SK-N-MC (cell line): ENCODE measurements around the gene SRGAP3.

ENCODE experiments used
- EZH2 ChIP-seq: fragments of 200-600 bp; sonication (generic); IDR thresholded peaks from one replicate; pipeline ENCODE4 v1.6.1; 2017; ENCODE audit warnings: antibody characterized with exemption
- POLR2AphosphoS5 ChIP-seq: IDR thresholded peaks from 2 replicates; pipeline ENCODE4 v1.6.1; 2012; ENCODE audit warnings: mild to moderate bottlenecking, low read depth, low read length, borderline replicate concordance

DNA sequence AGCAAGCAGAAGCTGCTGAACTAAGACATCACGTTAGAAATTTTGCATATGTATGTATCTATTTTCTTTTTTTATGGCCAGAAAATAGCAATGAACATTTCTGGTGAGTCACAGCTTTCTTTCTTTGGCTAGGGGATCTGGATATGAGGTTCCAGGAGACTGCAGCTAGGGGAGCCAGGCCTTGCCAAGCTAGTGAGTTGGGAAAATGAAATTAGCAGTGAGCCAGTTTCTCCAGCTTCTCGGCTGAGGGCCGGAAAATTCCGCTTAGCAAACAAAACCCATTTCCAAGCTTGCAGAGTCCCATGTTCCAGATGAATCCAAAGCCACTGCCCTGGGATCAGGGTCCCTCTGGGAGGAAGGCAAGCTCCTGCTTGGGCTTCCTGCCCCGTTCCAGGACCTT lies 137.6 kb downstream of the SRGAP3 start:
- TF ChIP-seq EZH2 (no peak), POLR2AphosphoS5 (no peak)
